ENCODE data around the gene TAF5L.

The TAF5L gene

DNA sequence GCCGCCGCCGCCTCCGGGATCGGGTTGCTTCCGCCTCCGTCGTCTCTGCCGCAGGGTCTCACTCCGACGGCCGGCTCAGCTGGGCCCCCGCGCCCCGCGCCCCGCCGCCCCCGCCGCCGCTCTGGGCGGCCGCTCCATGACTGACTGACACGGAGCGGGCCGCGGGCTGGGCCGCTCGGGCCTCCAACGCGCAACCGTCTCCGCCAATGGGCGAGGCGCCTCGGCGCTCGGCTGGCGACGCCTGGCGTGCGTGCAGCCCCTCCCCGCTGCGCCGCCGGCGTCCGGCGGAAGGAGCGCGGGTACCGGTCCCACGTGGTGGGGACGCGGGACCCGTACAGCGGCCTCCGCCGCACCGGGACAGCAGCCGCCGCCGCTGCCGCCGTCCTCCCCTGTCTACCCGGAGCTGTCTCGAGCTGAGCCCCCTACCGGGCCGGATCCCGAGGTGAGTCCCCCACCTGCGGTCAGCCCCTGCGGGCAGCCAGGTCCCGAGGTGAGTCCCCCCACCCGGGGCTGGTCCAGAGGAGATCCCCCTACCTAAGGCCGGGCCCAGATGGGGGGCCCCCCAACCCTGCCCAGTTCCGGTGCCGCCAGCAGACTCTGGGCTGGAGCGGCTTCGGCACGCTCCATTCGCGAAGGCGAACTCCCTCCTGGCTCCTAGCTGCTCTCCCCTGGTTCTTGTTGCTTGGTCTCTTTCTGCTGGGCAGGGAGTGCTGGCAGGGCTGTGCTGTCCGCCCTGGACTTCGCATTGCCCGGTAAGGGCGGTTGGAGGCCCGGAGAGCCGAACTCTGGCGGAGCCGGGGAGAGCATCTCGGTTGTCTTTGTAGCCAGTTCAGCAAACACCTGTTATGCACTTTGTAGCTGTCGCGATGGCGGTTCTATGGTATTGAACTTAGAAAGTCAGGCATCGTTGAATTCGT is at the start of gene TAF5L, which contains the start of gene URB2:
Gene TAF5L (minus strand): TSS at position 208 of the 917 bp plus-strand sequence. CDS start 11,640 bp downstream, outside the sequence.
Gene URB2 (plus strand): TSS at position 333 of the 917 bp plus-strand sequence. CDS start 1,387 bp downstream, outside the sequence.
- peak; percentile 88 for DNase-seq

DNA sequence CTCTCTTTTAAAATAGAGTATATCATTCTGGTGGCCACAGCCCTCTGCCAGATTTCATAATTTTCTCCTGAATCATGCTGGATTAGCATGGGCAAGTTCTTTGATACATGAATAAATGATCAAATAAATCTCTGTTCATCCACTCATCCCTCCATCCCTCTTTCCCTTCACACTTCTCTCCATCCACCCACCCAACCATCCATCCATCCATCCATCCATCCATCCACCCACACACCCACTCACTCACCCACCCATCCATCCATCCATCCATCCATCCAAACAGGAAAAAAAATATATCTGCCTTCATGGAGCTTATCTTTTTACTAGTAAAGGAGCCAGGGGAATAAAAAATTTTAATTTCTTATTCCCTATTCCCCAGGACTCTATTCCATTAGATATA is 49.5 kb upstream of the TAF5L start:
- DNase-seq, result no peak

DNA sequence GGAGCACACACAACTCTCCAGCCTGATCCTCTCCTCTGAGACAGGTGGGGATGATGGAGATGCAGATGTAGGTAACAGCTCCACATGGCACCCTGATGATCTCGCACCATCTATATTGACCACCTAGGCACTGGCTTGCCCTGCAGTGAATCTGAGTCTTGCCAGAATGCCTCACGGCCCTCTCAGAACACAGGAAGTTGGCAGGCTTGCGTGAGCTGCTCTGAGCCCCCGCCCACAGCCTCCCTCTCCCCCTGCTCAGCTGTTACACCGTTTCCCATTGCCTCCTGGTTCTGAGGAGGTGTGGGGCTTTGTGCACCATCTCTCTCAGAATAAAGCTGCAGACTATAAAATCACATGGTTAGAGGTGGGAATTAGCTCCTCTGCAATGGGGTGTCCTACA is 48.1 kb upstream of the TAF5L start:
- no peak for DNase-seq

DNA sequence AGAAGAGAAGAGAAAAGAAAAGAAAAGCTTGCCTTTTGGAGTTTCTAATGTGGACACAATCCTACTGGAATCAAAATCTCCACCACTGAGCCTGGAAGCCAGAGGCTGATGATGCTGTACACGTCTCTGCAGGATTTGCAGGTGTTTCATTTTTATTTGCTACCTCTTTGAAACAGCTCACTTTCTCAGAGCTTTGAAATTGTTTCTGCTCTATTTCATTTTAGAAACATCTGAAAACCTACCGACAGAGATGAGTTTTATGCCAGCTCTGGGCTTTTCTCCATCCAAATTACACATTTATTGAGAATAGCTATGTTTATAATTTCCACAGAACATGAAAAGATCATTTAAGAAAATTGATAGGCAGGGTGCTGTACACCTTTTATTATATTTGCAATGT is 46.3 kb upstream of the TAF5L start:
- no peak for DNase-seq

DNA sequence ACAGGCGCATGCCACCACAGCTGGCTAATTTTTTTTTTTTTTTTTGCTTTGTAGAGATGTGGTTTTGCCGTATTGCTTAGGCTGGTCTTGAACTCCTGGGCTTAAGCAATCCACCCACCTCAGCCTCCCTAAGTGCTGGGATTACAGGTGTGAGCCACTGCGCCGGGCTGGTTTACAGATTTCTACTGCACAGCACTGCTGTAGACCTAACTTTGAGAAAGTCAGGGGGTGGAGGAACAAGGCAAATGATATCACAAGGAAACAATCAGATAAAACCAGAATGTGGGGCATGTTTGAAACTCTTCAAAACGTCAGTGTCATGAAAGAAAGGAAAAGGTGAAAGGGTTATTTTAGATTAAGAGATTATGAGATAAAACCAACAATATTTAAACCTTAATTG is 45.4 kb upstream of the TAF5L start:
- DNase-seq, result no peak

- no peak for DNase-seq
These were observed 43.4 kb upstream of the TAF5L start for GRCh38 chr1:229669333-229669732.

GRCh38 chr1:229666585-229666984 is 40.7 kb upstream of the TAF5L start:
- DNase-seq, result peak; percentile 15

GRCh38 chr1:229665912-229666558 is 40.1 kb upstream of the TAF5L start:
- DNase-seq, result no peak

- DNase-seq, result no peak
These were observed 38.3 kb upstream of the TAF5L start for GRCh38 chr1:229664133-229664689.

GRCh38 chr1:229661897-229662296 is 36.0 kb upstream of the TAF5L start:
- DNase-seq, result no peak

DNA sequence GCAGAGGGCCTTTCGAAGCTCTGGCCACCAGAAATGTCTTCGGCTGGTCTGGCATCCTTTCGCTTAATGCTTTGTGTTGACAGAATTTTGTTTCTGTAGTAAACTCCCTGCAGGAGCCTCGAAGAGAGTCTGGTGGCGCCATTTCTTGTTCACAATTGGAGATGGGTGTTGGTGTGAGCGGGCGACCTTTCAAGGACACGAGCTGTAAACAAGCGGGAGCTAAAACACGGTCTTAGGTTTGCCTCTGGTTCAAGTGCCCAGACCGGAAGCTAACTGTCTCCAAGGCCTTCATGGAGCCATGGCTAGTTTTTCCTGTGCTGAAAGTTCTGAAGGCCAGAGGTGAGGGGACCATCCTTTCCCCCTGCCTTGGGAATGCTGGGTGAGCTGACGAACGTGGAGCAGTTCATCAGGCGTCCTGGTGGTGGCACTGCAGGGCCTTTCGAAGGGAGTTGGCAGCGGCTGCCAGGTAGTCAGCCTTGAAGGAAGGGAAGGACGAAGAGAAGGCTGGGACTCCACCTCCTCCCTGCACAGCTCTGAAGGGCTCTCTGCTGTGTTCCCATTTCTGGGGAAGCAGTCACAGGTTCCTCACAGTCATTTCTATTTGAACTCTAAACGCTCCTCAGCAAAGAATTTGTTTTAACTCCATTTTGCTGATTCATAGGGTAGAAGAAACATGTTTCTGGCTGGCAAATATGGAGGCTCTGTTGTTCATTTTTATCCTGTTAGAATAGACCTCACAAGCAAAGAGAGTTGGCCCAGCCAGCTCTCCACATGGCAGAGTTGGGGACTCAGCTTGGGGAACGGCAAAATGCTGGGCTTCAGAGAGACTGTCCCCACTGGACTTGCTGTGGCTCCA is 35.3 kb upstream of the TAF5L start:
- peak; percentile 89 for DNase-seq

- DNase-seq, result no peak
These were observed 32.3 kb upstream of the TAF5L start for GRCh38 chr1:229657993-229658755.

DNA sequence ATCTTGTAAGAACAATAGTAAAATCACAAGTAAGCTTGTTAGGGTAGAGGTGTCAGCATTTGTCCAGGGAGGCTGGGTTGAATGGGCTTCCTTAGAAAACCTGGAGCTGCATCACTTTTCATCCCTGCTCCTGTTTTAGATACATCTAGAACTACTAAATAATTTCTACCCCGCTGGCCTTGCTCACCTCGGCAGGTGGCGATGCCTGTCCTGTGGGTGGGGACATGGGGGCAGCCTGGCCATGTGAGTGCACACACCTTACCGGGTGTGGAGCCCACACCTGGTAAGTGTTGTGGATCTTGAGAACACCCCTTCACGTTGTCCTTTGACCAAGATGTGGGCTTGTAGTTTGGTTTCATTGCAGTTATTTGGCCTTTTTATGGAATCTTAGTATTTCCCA is 29.9 kb upstream of the TAF5L start:
- no peak for DNase-seq

- no peak for DNase-seq
These were observed 27.5 kb upstream of the TAF5L start for GRCh38 chr1:229653420-229653819.

GRCh38 chr1:229651546-229651945 is 25.6 kb upstream of the TAF5L start:
- DNase-seq, result no peak

DNA sequence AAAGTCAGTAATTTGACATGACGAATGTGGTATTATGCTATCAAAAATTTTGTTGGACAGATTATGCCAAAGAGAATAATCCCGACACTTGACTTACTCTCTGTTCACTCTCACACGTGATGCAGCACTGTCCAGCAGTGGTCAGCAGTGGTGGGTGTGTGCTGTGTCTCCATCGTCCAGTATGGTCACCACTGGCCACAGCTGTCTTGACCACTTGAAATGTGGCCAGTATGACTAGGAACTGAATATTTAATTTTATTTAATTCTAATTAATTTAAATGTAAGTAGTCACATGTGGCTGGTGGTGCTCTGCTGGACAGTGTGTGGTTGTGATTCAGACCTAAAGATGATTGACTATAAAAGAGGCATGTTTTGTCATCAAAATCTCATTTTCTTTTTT is 24.1 kb upstream of the TAF5L start:
- no peak for DNase-seq

DNA sequence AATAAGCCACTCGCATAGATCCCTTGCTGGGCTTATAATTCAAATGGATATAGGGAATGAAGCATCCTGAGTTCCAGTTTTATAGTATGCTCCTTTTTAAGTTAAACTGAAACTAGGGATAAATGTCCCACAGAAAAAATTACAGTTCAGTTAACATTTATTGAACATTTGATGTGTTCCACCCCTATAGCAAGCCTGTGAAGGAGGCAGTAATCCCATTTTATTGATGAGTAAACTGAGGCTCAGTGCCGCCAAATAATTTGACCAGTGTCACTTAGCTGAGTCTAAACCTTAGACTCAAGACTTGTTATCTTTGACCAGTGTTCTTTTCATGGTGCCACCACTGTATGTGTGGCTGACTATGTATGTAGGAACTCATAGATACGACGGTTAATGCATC is 22.5 kb upstream of the TAF5L start:
- no peak for DNase-seq

DNA sequence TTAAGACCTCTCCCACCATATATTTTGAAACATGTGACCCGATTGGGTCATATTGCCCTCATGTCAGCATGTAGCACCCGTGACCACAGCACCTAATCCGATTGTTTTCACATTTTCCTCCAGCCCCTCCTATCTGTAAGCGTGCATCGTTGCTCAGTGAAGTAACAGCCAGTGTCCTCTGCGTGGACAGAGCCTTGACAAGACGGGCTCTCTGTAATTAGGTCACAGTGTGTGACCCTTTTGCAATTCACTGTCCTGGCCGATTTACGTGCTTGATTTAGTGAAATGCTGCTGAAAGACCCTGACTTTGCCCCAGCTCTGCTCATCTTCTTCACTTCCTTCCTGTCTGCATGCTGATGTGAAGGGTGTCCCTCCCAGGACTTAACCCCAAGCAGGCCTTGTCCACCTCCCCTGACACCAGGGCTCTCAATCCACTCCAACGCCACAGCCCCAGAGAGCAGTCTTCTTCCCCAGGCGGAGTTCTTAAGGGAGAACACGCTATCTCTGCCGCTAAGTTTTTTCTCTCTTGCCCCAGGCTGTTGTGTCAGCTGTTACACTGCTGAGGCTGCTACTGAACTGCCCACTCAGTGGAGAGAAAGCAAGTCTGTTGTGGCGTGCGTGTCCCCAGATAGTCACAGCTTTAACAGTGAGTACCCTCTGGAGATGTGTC is 19.5 kb upstream of the TAF5L start:
- peak; percentile 67 for DNase-seq

GRCh38 chr1:229643996-229644745 is 18.2 kb upstream of the TAF5L start:
- DNase-seq, result no peak

DNA sequence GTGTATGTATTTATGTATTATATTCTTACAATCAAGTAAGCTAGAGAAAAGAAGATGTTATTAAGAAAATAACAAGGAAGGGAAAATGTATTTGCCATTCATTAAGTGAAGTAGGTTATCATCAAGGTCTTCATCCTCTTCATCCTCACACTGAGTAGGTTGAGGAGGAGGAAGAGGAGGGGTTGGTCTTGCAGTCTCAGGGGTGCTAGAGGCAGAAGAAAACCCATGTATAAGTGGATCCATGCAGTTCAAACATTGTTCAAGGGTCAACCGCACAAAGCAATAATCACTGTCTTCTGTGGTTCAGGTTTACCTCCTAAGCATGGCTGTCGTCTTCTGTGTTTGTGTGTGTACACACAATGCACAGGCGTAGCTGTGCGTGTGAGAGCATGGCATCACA is 17.0 kb upstream of the TAF5L start:
- no peak for DNase-seq

DNA sequence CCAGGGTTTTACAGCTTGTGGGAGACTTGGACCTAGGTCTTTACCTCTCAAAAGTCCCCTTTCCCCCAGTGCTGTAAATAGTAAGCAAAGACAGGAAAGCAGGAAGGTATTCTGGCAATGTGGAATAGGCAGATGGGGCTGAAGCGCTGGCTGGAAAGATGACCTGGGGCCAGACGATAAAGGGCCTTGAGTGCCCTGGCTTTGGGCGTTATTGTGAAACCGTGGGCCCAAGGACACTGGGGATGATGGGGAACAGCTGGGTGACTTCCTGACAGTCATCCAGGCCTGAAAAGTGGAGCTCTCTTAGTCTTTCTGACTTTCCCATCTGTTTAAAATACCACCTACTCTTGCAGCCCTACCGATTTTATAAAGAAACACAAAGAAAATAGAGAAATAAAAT is 16.5 kb upstream of the TAF5L start:
- no peak for DNase-seq
